Pulmonary artery endothelial cell (primary cell): ENCODE results near the gene KIAA1549. TPM values are rescaled to one million over a fixed set of nuclear protein-coding genes. Genes with fewer than 3 reads are reported as not detected.

ENCODE experiments used
- DNase-seq: peaks from one replicate; pipeline ENCODE4 v3.0.0-alpha.2; 2011; ENCODE audit warnings: low read depth, low spot score
- total RNA-seq: library from RNA; depleted of rRNA; stranded (reverse); fragments of >200 nt; gene quantifications from 2 replicates; pipeline ENCODE4 v1.2.3, GENCODE V29; 2014

Gene KIAA1549
- total RNA-seq, 1 donor from 2014 or later, result 1.9 TPM

GRCh38 chr7:138911007-138911406 is 70.2 kb downstream of the KIAA1549 start:
- no peak for DNase-seq

- DNase-seq, result no peak
Measured at GRCh38 chr7:138907850-138908249, 73.3 kb downstream of the KIAA1549 start.

- DNase-seq, result no peak
Measured at GRCh38 chr7:138907201-138907847, 73.9 kb downstream of the KIAA1549 start.

- no peak for DNase-seq
Measured at GRCh38 chr7:138903859-138904435, 77.2 kb downstream of the KIAA1549 start.

GRCh38 chr7:138903186-138903820 is 77.9 kb downstream of the KIAA1549 start:
- no peak for DNase-seq

GRCh38 chr7:138902161-138902560 is 79.0 kb downstream of the KIAA1549 start:
- DNase-seq, result no peak

GRCh38 chr7:138900035-138900828 is 81.0 kb downstream of the KIAA1549 start:
- DNase-seq, result no peak

- no peak for DNase-seq
Measured at GRCh38 chr7:138898802-138899201, 82.4 kb downstream of the KIAA1549 start.

- no peak for DNase-seq
Measured at GRCh38 chr7:138898255-138898654, 82.9 kb downstream of the KIAA1549 start.

- no peak for DNase-seq
Measured at GRCh38 chr7:138895679-138896078, 85.5 kb downstream of the KIAA1549 start.

- DNase-seq, result no peak
Measured at GRCh38 chr7:138893258-138893657, 87.9 kb downstream of the KIAA1549 start.

GRCh38 chr7:138892812-138893211 is 88.4 kb downstream of the KIAA1549 start:
- DNase-seq, result no peak

GRCh38 chr7:138892006-138892630 is 89.1 kb downstream of the KIAA1549 start:
- DNase-seq, result no peak

GRCh38 chr7:138891446-138891810 is 89.8 kb downstream of the KIAA1549 start:
- no peak for DNase-seq

GRCh38 chr7:138890499-138891445 is 90.4 kb downstream of the KIAA1549 start:
- no peak for DNase-seq

- no peak for DNase-seq
Measured at GRCh38 chr7:138889582-138890498, 91.3 kb downstream of the KIAA1549 start.

- no peak for DNase-seq
Measured at GRCh38 chr7:138887872-138888656, 93.1 kb downstream of the KIAA1549 start.

GRCh38 chr7:138887085-138887710 is 94.0 kb downstream of the KIAA1549 start:
- DNase-seq, result no peak
